IMR-90 (cell line): ENCODE measurements around the gene TRIM2. TPM values are rescaled to one million over a fixed set of nuclear protein-coding genes. Genes with fewer than 3 reads are reported as not detected.

ENCODE experiments used
- ATAC-seq: fragments of 200-7000 bp; cut with Tn5 transposase; 2 replicates; pipeline ENCODE4 v1.9.1; 2020; ENCODE audit warnings: low read depth, mild to moderate bottlenecking, moderate library complexity
- BruUV-seq: library from RNA; stranded (reverse); fragments of 400-500 nt; replicated peaks from 2 replicates; lab custom pipeline; 2021; lab: Mats Ljungman, UMichigan
- CTCF ChIA-PET: fragments of 300-600 bp; formaldehyde crosslinking; extraction: SDS; loops from one replicate; lab custom pipeline; 2021; ENCODE audit warnings: antibody characterized with exemption; lab: Yijun Ruan, JAX
- POLR2A ChIA-PET: fragments of 300-600 bp; sonication (Branson Sonifier 250); formaldehyde crosslinking; loops from one replicate; lab custom pipeline; 2022; ENCODE audit warnings: antibody characterized with exemption; ENCODE audit not compliant: unreplicated experiment; lab: Charles Lee
- DNase-seq: peaks from one replicate; pipeline ENCODE4 v3.0.0; 2013
- H2AFZ ChIP-seq: replicated peaks from 2 replicates; pipeline ENCODE3; 2013; ENCODE audit warnings: low read length, mild to moderate bottlenecking; ENCODE audit not compliant: poor library complexity
- H2AK5ac ChIP-seq: 2 replicates; pipeline ENCODE4 v1.6.1; 2013; ENCODE audit warnings: low read depth, low read length, inconsistent platforms
- H2AK9ac ChIP-seq: replicated peaks from 2 replicates; pipeline ENCODE3; 2013; ENCODE audit warnings: mild to moderate bottlenecking, low read depth, low read length, moderate library complexity; ENCODE audit not compliant: poor library complexity
- H2BK120ac ChIP-seq: 2 replicates; pipeline ENCODE4 v1.6.1; 2013; ENCODE audit warnings: low read depth, low read length, inconsistent platforms
- H2BK15ac ChIP-seq: 3 replicates; pipeline ENCODE4 v1.6.1; 2013; ENCODE audit warnings: low read depth, low read length, inconsistent platforms
- H2BK20ac ChIP-seq: 2 replicates; pipeline ENCODE4 v1.6.1; 2013; ENCODE audit warnings: low read depth, mild to moderate bottlenecking, inconsistent platforms, low read length, moderate library complexity
- H2BK5ac ChIP-seq: 2 replicates; pipeline ENCODE4 v1.6.1; 2013; ENCODE audit warnings: mild to moderate bottlenecking, low read depth, low read length, inconsistent platforms; ENCODE audit not compliant: poor library complexity, severe bottlenecking
- H3K14ac ChIP-seq: replicated peaks from 2 replicates; pipeline ENCODE4 v1.6.1; 2013; ENCODE audit warnings: low read depth, low read length, inconsistent platforms
- H3K18ac ChIP-seq: 2 replicates; pipeline ENCODE4 v1.6.1; 2013; ENCODE audit warnings: low read depth, low read length, control low read depth
- H3K23ac ChIP-seq: 2 replicates; pipeline ENCODE4 v1.6.1; 2013; ENCODE audit warnings: low read depth, low read length, inconsistent platforms
- H3K27ac ChIP-seq: 2 replicates; pipeline ENCODE4 v1.5.1; 2013; ENCODE audit warnings: mild to moderate bottlenecking, control low read depth, low read length; ENCODE audit not compliant: insufficient read depth
- H3K27me3 ChIP-seq: 2 replicates; pipeline ENCODE4 v1.6.1; 2013; ENCODE audit warnings: low read length; ENCODE audit not compliant: control insufficient read depth, insufficient read depth
- H3K36me3 ChIP-seq: 2 replicates; pipeline ENCODE4 v1.6.1; 2013; ENCODE audit warnings: low read length, mixed read lengths; ENCODE audit not compliant: control insufficient read depth, insufficient read depth
- H3K4ac ChIP-seq: 2 replicates; pipeline ENCODE4 v1.6.1; 2013; ENCODE audit warnings: low read depth, low read length, inconsistent platforms
- H3K4me1 ChIP-seq: 2 replicates; pipeline ENCODE4 v1.6.1; 2013; ENCODE audit warnings: low read length, mixed read lengths; ENCODE audit not compliant: control insufficient read depth, insufficient read depth
- H3K4me2 ChIP-seq: 2 replicates; pipeline ENCODE4 v1.6.1; 2013; ENCODE audit warnings: low read depth, mild to moderate bottlenecking, control low read depth, low read length, moderate library complexity
- H3K4me3 ChIP-seq: 2 replicates; pipeline ENCODE4 v1.5.1; 2013; ENCODE audit warnings: low read depth, mild to moderate bottlenecking, control low read depth, low read length, moderate library complexity; ENCODE audit not compliant: insufficient read depth
- H3K56ac ChIP-seq: 2 replicates; pipeline ENCODE4 v1.6.1; 2013; ENCODE audit warnings: low read length, inconsistent platforms; ENCODE audit not compliant: insufficient read depth; ENCODE audit errors: extremely low read depth
- H3K79me1 ChIP-seq, 2 experiments: 2 replicates each; pipeline ENCODE4 v1.6.1; 2013; ENCODE audit warnings: low read length in 2 of 2, inconsistent platforms in 1 of 2, low read depth in 1 of 2
- H3K9ac ChIP-seq: 2 replicates; pipeline ENCODE4 v1.6.1; 2013; ENCODE audit warnings: low read depth, low read length, control low read depth
- H3K9me1 ChIP-seq: 2 replicates; pipeline ENCODE4 v1.6.1; 2013; ENCODE audit warnings: low read length, inconsistent platforms; ENCODE audit not compliant: insufficient read depth
- H3K9me3 ChIP-seq: 2 replicates; pipeline ENCODE4 v1.6.1; 2013; ENCODE audit warnings: low read length; ENCODE audit not compliant: control insufficient read depth, insufficient read depth
- H4K20me1 ChIP-seq: 2 replicates; pipeline ENCODE4 v1.6.1; 2013; ENCODE audit warnings: low read length, inconsistent platforms; ENCODE audit not compliant: insufficient read depth
- H4K5ac ChIP-seq: 2 replicates; pipeline ENCODE4 v1.6.1; 2013; ENCODE audit warnings: mild to moderate bottlenecking, low read depth, low read length, control low read depth
- H4K8ac ChIP-seq, 2 experiments: 2 replicates each; pipeline ENCODE4 v1.6.1; 2013; ENCODE audit warnings: low read depth in 2 of 2, low read length in 2 of 2, control low read depth in 1 of 2, inconsistent platforms in 1 of 2
- H4K91ac ChIP-seq: 2 replicates; pipeline ENCODE4 v1.6.1; 2013; ENCODE audit warnings: low read depth, low read length, inconsistent platforms; ENCODE audit not compliant: insufficient read depth
- BHLHE40 ChIP-seq: fragments of 150-350 bp; IDR thresholded peaks from 2 replicates; pipeline ENCODE4 v1.6.1; 2016; ENCODE audit warnings: mild to moderate bottlenecking, low read depth, low read length
- CHD1 ChIP-seq: IDR thresholded peaks from 2 replicates; pipeline ENCODE4 v1.6.1; 2012; ENCODE audit warnings: low read depth, low read length, improper control_type of control experiment
- FOS ChIP-seq: fragments of 150-350 bp; IDR thresholded peaks from 2 replicates; pipeline ENCODE4 v1.6.1; 2016; ENCODE audit warnings: low read depth, low read length
- MAFK ChIP-seq: IDR thresholded peaks from 2 replicates; pipeline ENCODE4 v1.6.1; 2012; ENCODE audit warnings: low read depth, low read length, improper control_type of control experiment
- MAZ ChIP-seq: IDR thresholded peaks from 2 replicates; pipeline ENCODE4 v1.6.1; 2012; ENCODE audit warnings: low read depth, mild to moderate bottlenecking, low read length, improper control_type of control experiment, moderate library complexity, borderline replicate concordance
- MXI1 ChIP-seq: IDR thresholded peaks from 2 replicates; pipeline ENCODE4 v1.6.1; 2012; ENCODE audit warnings: low read depth, mild to moderate bottlenecking, low read length, moderate library complexity, borderline replicate concordance
- NFE2L2 ChIP-seq: fragments of 150-350 bp; IDR thresholded peaks from 2 replicates; pipeline ENCODE4 v1.6.1; 2016; ENCODE audit warnings: low read depth, mild to moderate bottlenecking, low read length
- POLR2A ChIP-seq: IDR thresholded peaks from 2 replicates; pipeline ENCODE4 v1.6.1; 2012; ENCODE audit warnings: mild to moderate bottlenecking, low read depth, low read length
- RAD21 ChIP-seq: IDR thresholded peaks from 2 replicates; pipeline ENCODE4 v1.6.1; 2012; ENCODE audit warnings: low read length, improper control_type of control experiment
- RCOR1 ChIP-seq: IDR thresholded peaks from 2 replicates; pipeline ENCODE4 v1.6.1; 2012; ENCODE audit warnings: mild to moderate bottlenecking, low read length, improper control_type of control experiment; ENCODE audit not compliant: insufficient replicate concordance
- RFX5 ChIP-seq: IDR thresholded peaks from 2 replicates; pipeline ENCODE4 v1.8.0; 2012; ENCODE audit warnings: low read depth, mild to moderate bottlenecking, low read length, moderate library complexity
- SMC3 ChIP-seq: fragments of 150-350 bp; IDR thresholded peaks from 2 replicates; pipeline ENCODE4 v1.6.1; 2016; ENCODE audit warnings: low read depth, mild to moderate bottlenecking, antibody characterized with exemption, low read length, moderate library complexity
- WGBS, 2 experiments: methylation state at CpG; one replicate each; pipeline versions ENCODE4 v1.1.5 to v1.1.7; 2013; ENCODE audit warnings: missing lambda C conversion rate in 2 of 2; ENCODE audit not compliant: insufficient read length in 1 of 2; ENCODE audit errors: extremely low coverage in 2 of 2; 5-methylcytosine and 5-hydroxymethylcytosine counted together
- dilution Hi-C: fragments of 300-500 bp; cut with HindIII; formaldehyde crosslinking; loops from one replicate; pipeline ENCODE4 v1.14.3; 2018; ENCODE audit warnings: low sequenced_read_pairs; ENCODE audit not compliant: unreplicated experiment
- in situ Hi-C: fragments of 300-500 bp; cut with MboI; formaldehyde crosslinking; loops from 3 replicates; pipeline ENCODE4 v1.14.3; 2019; ENCODE audit warnings: low sequenced_read_pairs, inconsistent platforms, mixed read lengths
- intact Hi-C: fragments of 100-400 bp; cut with micrococcal nuclease; formaldehyde crosslinking; loops from 2 replicates; pipeline ENCODE4 v1.10.0; 2022
- polyA plus RNA-seq, 3 experiments: library from polyadenylated mRNA; depleted of rRNA; stranded (reverse); fragments of >200 nt; gene quantifications; 2 replicates each; pipeline ENCODE4 v1.2.3, GENCODE V29; 2012; ENCODE audit warnings: low replicate concordance in 1 of 3
- total RNA-seq: library from RNA; depleted of rRNA; stranded (reverse); fragments of >200 nt; gene quantifications from 2 replicates; pipeline ENCODE4 v1.2.3, GENCODE V29; 2012
- TF ChIP-seq, protein P1 (sequence below): fragments of 150-350 bp; IDR thresholded peaks from 2 replicates; pipeline ENCODE4 v1.6.1; 2016; ENCODE audit warnings: low read depth, mild to moderate bottlenecking, low read length, moderate library complexity, borderline replicate concordance
- TF ChIP-seq, protein P2 (sequence below): conservative IDR thresholded peaks from 2 replicates; pipeline ENCODE4 v1.5.1; 2012; ENCODE audit warnings: mild to moderate bottlenecking, low read depth, low read length, improper control_type of control experiment
- TF ChIP-seq, protein P3 (sequence below): fragments of 150-350 bp; IDR thresholded peaks from 2 replicates; pipeline ENCODE4 v1.6.1; 2017; ENCODE audit warnings: mild to moderate bottlenecking, antibody characterized with exemption, low read length, low read depth

Gene TRIM2
- total and polyA plus RNA-seq, 2 of the 4 experiments (the other 2 are of a cell fraction), result 16.0 to 64.2 TPM

- no peaks in the 10 kb centered on the region for H3K27me3 ChIP-seq
- H2BK5ac ChIP-seq, result no peak overlapping the region
- H3K9me3 ChIP-seq, result peaks cover 2% of the 10 kb centered on the region
- POLR2A ChIA-PET, result no interaction called here
- H3K18ac ChIP-seq, result no peak overlapping the region
- dilution Hi-C loops (no loop called here), intact Hi-C loops (no loop called here), in situ Hi-C loops (no loop called here)
- H3K9me1 ChIP-seq, result peaks cover 8% of the 10 kb centered on the region; the same call in 1 of the 2 replicates
- no peak for ATAC-seq
- H3K4me1 ChIP-seq, result peaks cover 5% of the 10 kb centered on the region
- no peaks in the 10 kb centered on the region; the same call in 1 of the 2 replicates for H3K36me3 ChIP-seq
- H4K8ac ChIP-seq, result no peak overlapping the region
- no peak overlapping the region for H2BK120ac ChIP-seq
- no peak overlapping the region for H2AFZ ChIP-seq
- no peak overlapping the region for H3K23ac ChIP-seq
- WGBS, 2 experiments, result no CpG with 5 or more reads among the region's 3 CpGs
- no peak overlapping the region for H2AK9ac ChIP-seq
- peaks cover 21 to 48% of the 10 kb centered on the region in 2 experiments; a peak in 3 of 4 replicates for H3K79me1 ChIP-seq
- H3K14ac ChIP-seq, result no peak overlapping the region
- no peak overlapping the region for H2AK5ac ChIP-seq
- no peak overlapping the region for H3K4ac ChIP-seq
- BruUV-seq, result no TSS peak
- peaks cover 13% of the 10 kb centered on the region; the same call in 1 of the 2 replicates for H4K20me1 ChIP-seq
- H3K56ac ChIP-seq, result no peak overlapping the region
- H2BK20ac ChIP-seq, result no peak overlapping the region
- DNase-seq, result peak; percentile 23
- no peak overlapping the region for H3K4me3 ChIP-seq
- CTCF ChIA-PET, result no interaction called here
- H3K4me2 ChIP-seq, result no peak overlapping the region
- H3K9ac ChIP-seq, result no peak overlapping the region
- H2BK15ac ChIP-seq, result no peak overlapping the region
- no peak overlapping the region for H4K91ac ChIP-seq
- no peak overlapping the region for H4K5ac ChIP-seq
- H3K27ac ChIP-seq, result no peak overlapping the region
- TF ChIP-seq POLR2A (no peak), RCOR1 (no peak), MAFK (no peak), RAD21 (no peak), CHD1 (no peak), SMC3 (no peak), MXI1 (no peak), NFE2L2 (no peak), FOS (no peak), MAZ (no peak), BHLHE40 (no peak), RFX5 (no peak)
- TF ChIP-seq, protein P1, sequence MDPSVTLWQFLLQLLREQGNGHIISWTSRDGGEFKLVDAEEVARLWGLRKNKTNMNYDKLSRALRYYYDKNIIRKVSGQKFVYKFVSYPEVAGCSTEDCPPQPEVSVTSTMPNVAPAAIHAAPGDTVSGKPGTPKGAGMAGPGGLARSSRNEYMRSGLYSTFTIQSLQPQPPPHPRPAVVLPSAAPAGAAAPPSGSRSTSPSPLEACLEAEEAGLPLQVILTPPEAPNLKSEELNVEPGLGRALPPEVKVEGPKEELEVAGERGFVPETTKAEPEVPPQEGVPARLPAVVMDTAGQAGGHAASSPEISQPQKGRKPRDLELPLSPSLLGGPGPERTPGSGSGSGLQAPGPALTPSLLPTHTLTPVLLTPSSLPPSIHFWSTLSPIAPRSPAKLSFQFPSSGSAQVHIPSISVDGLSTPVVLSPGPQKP, result no peak
- TF ChIP-seq, protein P2, sequence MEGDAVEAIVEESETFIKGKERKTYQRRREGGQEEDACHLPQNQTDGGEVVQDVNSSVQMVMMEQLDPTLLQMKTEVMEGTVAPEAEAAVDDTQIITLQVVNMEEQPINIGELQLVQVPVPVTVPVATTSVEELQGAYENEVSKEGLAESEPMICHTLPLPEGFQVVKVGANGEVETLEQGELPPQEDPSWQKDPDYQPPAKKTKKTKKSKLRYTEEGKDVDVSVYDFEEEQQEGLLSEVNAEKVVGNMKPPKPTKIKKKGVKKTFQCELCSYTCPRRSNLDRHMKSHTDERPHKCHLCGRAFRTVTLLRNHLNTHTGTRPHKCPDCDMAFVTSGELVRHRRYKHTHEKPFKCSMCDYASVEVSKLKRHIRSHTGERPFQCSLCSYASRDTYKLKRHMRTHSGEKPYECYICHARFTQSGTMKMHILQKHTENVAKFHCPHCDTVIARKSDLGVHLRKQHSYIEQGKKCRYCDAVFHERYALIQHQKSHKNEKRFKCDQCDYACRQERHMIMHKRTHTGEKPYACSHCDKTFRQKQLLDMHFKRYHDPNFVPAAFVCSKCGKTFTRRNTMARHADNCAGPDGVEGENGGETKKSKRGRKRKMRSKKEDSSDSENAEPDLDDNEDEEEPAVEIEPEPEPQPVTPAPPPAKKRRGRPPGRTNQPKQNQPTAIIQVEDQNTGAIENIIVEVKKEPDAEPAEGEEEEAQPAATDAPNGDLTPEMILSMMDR, result no peak
- TF ChIP-seq, protein P3, sequence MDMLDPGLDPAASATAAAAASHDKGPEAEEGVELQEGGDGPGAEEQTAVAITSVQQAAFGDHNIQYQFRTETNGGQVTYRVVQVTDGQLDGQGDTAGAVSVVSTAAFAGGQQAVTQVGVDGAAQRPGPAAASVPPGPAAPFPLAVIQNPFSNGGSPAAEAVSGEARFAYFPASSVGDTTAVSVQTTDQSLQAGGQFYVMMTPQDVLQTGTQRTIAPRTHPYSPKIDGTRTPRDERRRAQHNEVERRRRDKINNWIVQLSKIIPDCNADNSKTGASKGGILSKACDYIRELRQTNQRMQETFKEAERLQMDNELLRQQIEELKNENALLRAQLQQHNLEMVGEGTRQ, result no peak
Measured at GRCh38 chr4:153260553-153261300, 56.5 kb downstream of the TRIM2 start.
